Measurements from ENCODE around the gene TEAD1. TPM values are rescaled to one million over a fixed set of nuclear protein-coding genes. Genes with fewer than 3 reads are reported as not detected.

The TEAD1 gene
- total RNA-seq, 1 experiment from 2014 or later = 102 TPM

- no peak overlapping the region for H3K4me3 ChIP-seq (ENCODE audit: low read depth in 2 of 2, low read length in 2 of 2)
- CTCF ChIA-PET = no interaction called here
- ATAC-seq (no peak), DNase-seq (ENCODE audit: low read depth, low spot score) (no peak)
- TF ChIP-seq SIN3A (IDR thresholded peaks at IDR 0.05; ENCODE audit: borderline replicate concordance, insufficient read depth, low read depth, low read length) (no peak), CTCF (IDR thresholded peaks at IDR 0.05) (no peak), REST (IDR thresholded peaks at IDR 0.05; ENCODE audit: insufficient read depth in 1 of 2, low read depth in 2 of 2, low read length in 1 of 2) (no peak), POLR2AphosphoS5 (IDR thresholded peaks at IDR 0.05; ENCODE audit: low read depth, low read length) (no peak), TCF7L2 (IDR thresholded peaks at IDR 0.05; ENCODE audit: low read depth, low read length) (no peak)
- in situ Hi-C loops (cut with HindIII; ENCODE audit: low pct_unique_long_range_greater_than_20kb, low sequenced_read_pairs) = no loop called here
- no TSS peak for BruUV-seq (replicated peaks)
- H3K9me3 ChIP-seq (ENCODE audit: control insufficient read depth, insufficient read depth, low read depth, low read length) = no peaks in the 10 kb centered on the region
- H3K27ac ChIP-seq (ENCODE audit: low read length) = no peak overlapping the region
- intact Hi-C loops (cut with micrococcal nuclease; ENCODE audit: unreplicated experiment) = no loop called here
- peaks cover 16% of the 10 kb centered on the region for H3K4me1 ChIP-seq (ENCODE audit: control insufficient read depth, insufficient read depth, low read length)
- H3K27me3 ChIP-seq (ENCODE audit: control insufficient read depth, insufficient read depth, low read length) = no peaks in the 10 kb centered on the region
- H3K36me3 ChIP-seq (ENCODE audit: control insufficient read depth, insufficient read depth, low read length) = no peaks in the 10 kb centered on the region
- POLR2A ChIA-PET = no interaction called here
Observed at GRCh38 chr11:12848413-12848812, 174.2 kb downstream of the TEAD1 start.

- CTCF ChIA-PET = no interaction called here
- DNase-seq (ENCODE audit: low read depth, low spot score) (no peak), ATAC-seq (no peak)
- Histone ChIP-seq H3K4me1 (ENCODE audit: control insufficient read depth, insufficient read depth, low read length) (no peaks in the 10 kb centered on the region), H3K36me3 (ENCODE audit: control insufficient read depth, insufficient read depth, low read length) (no peaks in the 10 kb centered on the region), H3K27me3 (ENCODE audit: control insufficient read depth, insufficient read depth, low read length) (no peaks in the 10 kb centered on the region), H3K27ac (ENCODE audit: low read length) (no peak overlapping the region), H3K4me3 (ENCODE audit: low read depth in 2 of 2, low read length in 2 of 2) (no peak overlapping the region), H3K9me3 (ENCODE audit: control insufficient read depth, insufficient read depth, low read depth, low read length) (no peaks in the 10 kb centered on the region)
- intact Hi-C loops (cut with micrococcal nuclease; ENCODE audit: unreplicated experiment) = no loop called here
- in situ Hi-C loops (cut with HindIII; ENCODE audit: low pct_unique_long_range_greater_than_20kb, low sequenced_read_pairs) = no loop called here
- POLR2A ChIA-PET = no interaction called here
- BruUV-seq (replicated peaks) = no TSS peak
- TF ChIP-seq SIN3A (IDR thresholded peaks at IDR 0.05; ENCODE audit: borderline replicate concordance, insufficient read depth, low read depth, low read length) = no peak
Observed at GRCh38 chr11:12853325-12853651, 179.1 kb downstream of the TEAD1 start.

GRCh38 chr11:12853652-12854296 is 179.6 kb downstream of the TEAD1 start:
- H3K27ac ChIP-seq (ENCODE audit: low read length) = no peak overlapping the region
- H3K4me1 ChIP-seq (ENCODE audit: control insufficient read depth, insufficient read depth, low read length) = no peaks in the 10 kb centered on the region
- H3K9me3 ChIP-seq (ENCODE audit: control insufficient read depth, insufficient read depth, low read depth, low read length) = no peaks in the 10 kb centered on the region
- no TSS peak for BruUV-seq (replicated peaks)
- ATAC-seq (no peak), DNase-seq (ENCODE audit: low read depth, low spot score) (no peak)
- intact Hi-C loops (cut with micrococcal nuclease; ENCODE audit: unreplicated experiment) (no loop called here), in situ Hi-C loops (cut with HindIII; ENCODE audit: low pct_unique_long_range_greater_than_20kb, low sequenced_read_pairs) (no loop called here)
- ChIA-PET POLR2A (no interaction called here), CTCF (no interaction called here)
- H3K4me3 ChIP-seq (ENCODE audit: low read depth in 2 of 2, low read length in 2 of 2) = no peak overlapping the region
- H3K36me3 ChIP-seq (ENCODE audit: control insufficient read depth, insufficient read depth, low read length) = no peaks in the 10 kb centered on the region
- H3K27me3 ChIP-seq (ENCODE audit: control insufficient read depth, insufficient read depth, low read length) = no peaks in the 10 kb centered on the region
- TF ChIP-seq REST (IDR thresholded peaks at IDR 0.05; ENCODE audit: insufficient read depth in 1 of 2, low read depth in 2 of 2, low read length in 1 of 2) (no peak), TCF7L2 (IDR thresholded peaks at IDR 0.05; ENCODE audit: low read depth, low read length) (no peak), SIN3A (IDR thresholded peaks at IDR 0.05; ENCODE audit: borderline replicate concordance, insufficient read depth, low read depth, low read length) (no peak), POLR2AphosphoS5 (IDR thresholded peaks at IDR 0.05; ENCODE audit: low read depth, low read length) (no peak), CTCF (IDR thresholded peaks at IDR 0.05) (no peak)
